ENCODE results near the gene GRIK5. TPM values are rescaled to one million over a fixed set of nuclear protein-coding genes. Genes with fewer than 3 reads are reported as not detected.
A peak's percentile ranks its signal among the peaks of the same experiment; 100 is the strongest.
"Not testable (repeated sequence)": the region's sequence is repeated elsewhere in the genome, so short reads cannot be mapped to it uniquely, and the experiment has no call there.

GRIK5 gene
- total RNA-seq, 4 donors from 2014 or later = 1.6 to 13.1 (median 3.6) TPM

- H3K4me1 ChIP-seq = peaks cover 5 to 23% (median 14%) of the 10 kb centered on the region in 4 donors
- intact Hi-C loops (cut with DNase I; ENCODE audit: low total_unique reads) = loop anchor here (5.0 kb wide), 1 partner anchor 507 kb away; no protein-coding TSS in a partner anchor
- no peak within 1 kb of the TSS for H3K27ac ChIP-seq
- H3K27me3 ChIP-seq = peaks cover 85% of the 10 kb centered on the region
- in situ Hi-C loops (cut with MboI; ENCODE audit: low pct_ligation_motif_present in 1 of 4, low pct_unique_long_range_greater_than_20kb in 1 of 4, low sequenced_read_pairs in 3 of 4) = no loop called here
- H3K36me3 ChIP-seq = no peaks in the 10 kb centered on the region
- H3K4me3 ChIP-seq = peak within 1 kb of the TSS; percentile 3 to 47 (median 36)
- H3K9me3 ChIP-seq = no peaks in the 10 kb centered on the region
- WGBS, 2 donors (ENCODE audit: low coverage in 1 of 2) = 0% methylated on average over 24 of the region's 84 CpGs; no CpG with 5 or more reads in 1 of the 2 donors
- TF ChIP-seq EP300 (IDR thresholded peaks at IDR 0.05; ENCODE audit: low read depth) (no peak), POLR2A (IDR thresholded peaks at IDR 0.05) (no peak), POLR2AphosphoS5 (IDR thresholded peaks at IDR 0.05) (no peak)
- TF ChIP-seq, protein P1, sequence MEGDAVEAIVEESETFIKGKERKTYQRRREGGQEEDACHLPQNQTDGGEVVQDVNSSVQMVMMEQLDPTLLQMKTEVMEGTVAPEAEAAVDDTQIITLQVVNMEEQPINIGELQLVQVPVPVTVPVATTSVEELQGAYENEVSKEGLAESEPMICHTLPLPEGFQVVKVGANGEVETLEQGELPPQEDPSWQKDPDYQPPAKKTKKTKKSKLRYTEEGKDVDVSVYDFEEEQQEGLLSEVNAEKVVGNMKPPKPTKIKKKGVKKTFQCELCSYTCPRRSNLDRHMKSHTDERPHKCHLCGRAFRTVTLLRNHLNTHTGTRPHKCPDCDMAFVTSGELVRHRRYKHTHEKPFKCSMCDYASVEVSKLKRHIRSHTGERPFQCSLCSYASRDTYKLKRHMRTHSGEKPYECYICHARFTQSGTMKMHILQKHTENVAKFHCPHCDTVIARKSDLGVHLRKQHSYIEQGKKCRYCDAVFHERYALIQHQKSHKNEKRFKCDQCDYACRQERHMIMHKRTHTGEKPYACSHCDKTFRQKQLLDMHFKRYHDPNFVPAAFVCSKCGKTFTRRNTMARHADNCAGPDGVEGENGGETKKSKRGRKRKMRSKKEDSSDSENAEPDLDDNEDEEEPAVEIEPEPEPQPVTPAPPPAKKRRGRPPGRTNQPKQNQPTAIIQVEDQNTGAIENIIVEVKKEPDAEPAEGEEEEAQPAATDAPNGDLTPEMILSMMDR (IDR thresholded peaks at IDR 0.05) = no peak
- DNase-seq = peak; percentile 52
These were observed 76.2 kb downstream of the GRIK5 start, which contains the start of gene ATP1A3 for GRCh38 chr19:41993612-41994483. Gene ATP1A3 (minus strand): TSS chr19:41994230. CDS start chr19:41994076, 154 bp downstream.

GRCh38 chr19:41991925-41992569 is 78.0 kb downstream of the GRIK5 start:
- H3K36me3 ChIP-seq; DNase-seq; H3K4me3 ChIP-seq; H3K9me3 ChIP-seq; H3K27ac ChIP-seq; in situ Hi-C loops (cut with MboI; ENCODE audit: low pct_ligation_motif_present in 1 of 4, low pct_unique_long_range_greater_than_20kb in 1 of 4, low sequenced_read_pairs in 3 of 4): not testable (repeated sequence)
- 77% methylated on average over 11 of the region's 11 CpGs; no CpG with 5 or more reads in 1 of the 2 donors for WGBS, 2 donors (ENCODE audit: low coverage in 1 of 2)
- Histone ChIP-seq H3K27me3 (peaks cover 67% of the 10 kb centered on the region), H3K4me1 (peaks cover 5 to 11% (median 8%) of the 10 kb centered on the region in 4 donors)
- intact Hi-C loops (cut with DNase I; ENCODE audit: low total_unique reads) = loop anchor here (5.0 kb wide), 1 partner anchor 505 kb away; no protein-coding TSS in a partner anchor

DNA sequence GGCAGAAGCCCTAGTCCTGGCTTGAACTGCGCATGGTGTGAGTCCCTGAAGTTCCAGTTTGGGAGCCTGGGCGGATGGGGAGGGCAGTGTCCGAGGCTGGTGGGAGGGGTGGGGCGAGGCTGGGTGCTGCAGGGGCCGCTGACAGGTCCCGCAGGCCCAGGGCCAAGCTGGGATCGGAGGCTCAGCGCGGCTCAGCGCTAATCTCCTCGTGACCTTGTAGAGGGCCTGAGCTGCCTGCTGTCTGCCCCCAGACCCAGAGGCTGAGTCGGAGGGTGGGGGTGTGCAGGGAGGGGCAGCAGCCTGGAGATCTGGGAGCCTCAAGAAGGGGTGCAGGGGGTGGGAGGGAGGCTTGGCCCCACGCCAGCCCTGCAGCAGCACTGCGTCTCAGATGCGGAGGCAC is 79.0 kb downstream of the GRIK5 start:
- 35 to 40% methylated on average over 1 to 13 of the region's 15 CpGs for whole genome bisulfite sequencing, 2 donors (ENCODE audit: low coverage in 1 of 2)
- Histone ChIP-seq H3K27ac (no peak overlapping the region), H3K4me1 (peaks cover 5 to 11% (median 8%) of the 10 kb centered on the region in 4 donors), H3K27me3 (peaks cover 57% of the 10 kb centered on the region), H3K9me3 (no peaks in the 10 kb centered on the region), H3K36me3 (no peaks in the 10 kb centered on the region), H3K4me3 (no peak overlapping the region)
- TF ChIP-seq POLR2A (IDR thresholded peaks at IDR 0.05) (no peak), POLR2AphosphoS5 (IDR thresholded peaks at IDR 0.05) (no peak)
- TF ChIP-seq, protein P1 (IDR thresholded peaks at IDR 0.05) = no peak
- intact Hi-C loops (cut with DNase I; ENCODE audit: low total_unique reads) (loop anchor here (5.0 kb wide), 1 partner anchor 504 kb away; no protein-coding TSS in a partner anchor), in situ Hi-C loops (cut with MboI; ENCODE audit: low pct_ligation_motif_present in 1 of 4, low pct_unique_long_range_greater_than_20kb in 1 of 4, low sequenced_read_pairs in 3 of 4) (no loop called here)
- DNase-seq = no peak

DNA sequence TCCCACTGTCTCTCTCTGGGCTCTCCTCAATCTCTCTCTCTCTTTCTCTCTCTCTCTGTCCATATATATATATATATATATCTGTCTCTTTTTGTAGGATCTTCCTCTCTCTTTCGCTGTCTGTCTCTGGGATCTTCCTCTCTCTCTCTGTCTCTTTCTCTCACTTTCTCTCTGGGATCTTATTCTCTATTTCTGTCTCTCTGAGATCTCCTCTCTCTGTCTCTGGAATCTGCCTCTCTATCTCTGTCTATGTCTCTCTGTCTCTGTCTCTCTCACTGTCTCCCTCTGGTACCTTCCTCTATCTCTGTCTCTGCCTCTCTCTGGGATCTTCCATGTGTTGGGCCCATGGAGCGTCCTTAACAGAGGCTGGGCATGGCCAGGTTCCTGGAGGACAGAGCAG is 79.4 kb downstream of the GRIK5 start:
- H3K4me3 ChIP-seq = no peak overlapping the region
- in situ Hi-C loops (cut with MboI; ENCODE audit: low pct_ligation_motif_present in 1 of 4, low pct_unique_long_range_greater_than_20kb in 1 of 4, low sequenced_read_pairs in 3 of 4) (no loop called here), intact Hi-C loops (cut with DNase I; ENCODE audit: low total_unique reads) (loop anchor here (5.0 kb wide), 1 partner anchor 503 kb away; no protein-coding TSS in a partner anchor)
- no peaks in the 10 kb centered on the region for H3K36me3 ChIP-seq
- peaks cover 52% of the 10 kb centered on the region for H3K27me3 ChIP-seq
- TF ChIP-seq, protein P1 (IDR thresholded peaks at IDR 0.05) = no peak
- TF ChIP-seq POLR2A (IDR thresholded peaks at IDR 0.05) (no peak), POLR2AphosphoS5 (IDR thresholded peaks at IDR 0.05) (no peak), EP300 (IDR thresholded peaks at IDR 0.05; ENCODE audit: low read depth) (no peak)
- H3K27ac ChIP-seq = no peak overlapping the region
- no peak for DNase-seq
- H3K9me3 ChIP-seq = no peaks in the 10 kb centered on the region
- H3K4me1 ChIP-seq = peaks cover 5 to 11% (median 8%) of the 10 kb centered on the region in 4 donors
- WGBS, 2 donors (ENCODE audit: low coverage in 1 of 2) = 62 to 70% methylated on average over 2 of the region's 2 CpGs
